Kidney epithelial cell (primary cell): ENCODE results near the gene ARL6IP5. TPM values are rescaled to one million over a fixed set of nuclear protein-coding genes. Genes with fewer than 3 reads are reported as not detected.

Source experiments
- DNase-seq: peaks from one replicate; pipeline ENCODE4 v3.0.0-alpha.2; 2010; ENCODE audit warnings: low read depth
- H3K27me3 ChIP-seq: 2 replicates; pipeline ENCODE4 v1.6.0; 2011; ENCODE audit warnings: low read length; ENCODE audit not compliant: control insufficient read depth, insufficient read depth
- H3K36me3 ChIP-seq: 2 replicates; pipeline ENCODE4 v1.5.1; 2011; ENCODE audit warnings: low read length; ENCODE audit not compliant: control insufficient read depth, insufficient read depth
- H3K4me3 ChIP-seq: 2 replicates; pipeline ENCODE4 v1.5.1; 2011; ENCODE audit warnings: low read depth, mild to moderate bottlenecking, control low read depth, low read length
- total RNA-seq: library from RNA; depleted of rRNA; stranded (reverse); fragments of >200 nt; gene quantifications from 2 replicates; pipeline ENCODE4 v1.2.3, GENCODE V29; 2015
- TF ChIP-seq, protein P1 (sequence below): IDR thresholded peaks from 2 replicates; pipeline ENCODE4 v1.5.1; 2011; ENCODE audit warnings: mild to moderate bottlenecking, moderate library complexity, low read length, control low read depth, inconsistent platforms; ENCODE audit not compliant: insufficient read depth, poor library complexity, severe bottlenecking

Gene ARL6IP5
- total RNA-seq, 1 donor from 2014 or later: 86.6 TPM

DNA sequence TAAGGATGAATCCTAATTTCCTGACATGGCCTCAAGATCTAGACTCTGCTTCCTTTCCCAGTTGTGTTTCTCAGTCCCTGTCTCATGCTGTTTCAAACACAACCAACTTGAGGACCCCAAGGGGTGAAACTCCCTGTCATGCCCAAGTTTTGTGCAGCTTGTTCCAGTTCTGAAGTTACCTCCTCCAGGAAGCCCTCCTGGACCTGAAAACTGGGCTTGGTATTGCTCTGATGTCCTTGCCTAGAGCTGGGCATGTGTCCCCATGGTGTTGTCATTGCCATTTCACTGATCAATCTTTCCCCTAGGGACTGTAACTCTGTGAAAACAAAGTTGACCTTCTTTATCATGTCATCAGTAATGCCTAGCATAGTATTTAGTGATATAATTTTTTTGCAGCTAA, 43.8 kb downstream of the ARL6IP5 start:
- TF ChIP-seq, protein P1, sequence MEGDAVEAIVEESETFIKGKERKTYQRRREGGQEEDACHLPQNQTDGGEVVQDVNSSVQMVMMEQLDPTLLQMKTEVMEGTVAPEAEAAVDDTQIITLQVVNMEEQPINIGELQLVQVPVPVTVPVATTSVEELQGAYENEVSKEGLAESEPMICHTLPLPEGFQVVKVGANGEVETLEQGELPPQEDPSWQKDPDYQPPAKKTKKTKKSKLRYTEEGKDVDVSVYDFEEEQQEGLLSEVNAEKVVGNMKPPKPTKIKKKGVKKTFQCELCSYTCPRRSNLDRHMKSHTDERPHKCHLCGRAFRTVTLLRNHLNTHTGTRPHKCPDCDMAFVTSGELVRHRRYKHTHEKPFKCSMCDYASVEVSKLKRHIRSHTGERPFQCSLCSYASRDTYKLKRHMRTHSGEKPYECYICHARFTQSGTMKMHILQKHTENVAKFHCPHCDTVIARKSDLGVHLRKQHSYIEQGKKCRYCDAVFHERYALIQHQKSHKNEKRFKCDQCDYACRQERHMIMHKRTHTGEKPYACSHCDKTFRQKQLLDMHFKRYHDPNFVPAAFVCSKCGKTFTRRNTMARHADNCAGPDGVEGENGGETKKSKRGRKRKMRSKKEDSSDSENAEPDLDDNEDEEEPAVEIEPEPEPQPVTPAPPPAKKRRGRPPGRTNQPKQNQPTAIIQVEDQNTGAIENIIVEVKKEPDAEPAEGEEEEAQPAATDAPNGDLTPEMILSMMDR: no peak
- no peak for DNase-seq
- H3K36me3 ChIP-seq: no peaks in the 10 kb centered on the region
- no peak overlapping the region for H3K4me3 ChIP-seq
- H3K27me3 ChIP-seq: no peaks in the 10 kb centered on the region

DNA sequence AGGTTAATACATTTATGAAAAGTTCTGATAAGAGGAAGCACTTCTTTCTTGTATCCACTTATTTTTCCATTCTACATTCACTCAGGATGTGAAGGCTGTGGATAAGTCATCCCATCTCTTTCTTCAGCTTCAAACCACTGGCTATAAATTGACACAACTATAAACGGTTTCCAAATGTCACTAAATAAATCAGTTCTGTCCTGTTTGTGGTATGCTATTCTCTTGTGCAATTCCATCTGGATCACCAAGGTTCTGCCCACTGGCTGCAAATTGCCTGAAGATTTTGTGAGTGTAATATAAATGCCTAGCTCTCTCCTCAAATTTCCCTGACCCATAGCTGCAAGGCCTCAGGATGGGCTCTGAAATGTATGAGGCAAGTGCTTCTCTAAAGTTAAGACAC, 44.8 kb downstream of the ARL6IP5 start:
- Histone ChIP-seq H3K4me3 (no peak overlapping the region), H3K36me3 (no peaks in the 10 kb centered on the region), H3K27me3 (no peaks in the 10 kb centered on the region)
- DNase-seq: no peak
- TF ChIP-seq, protein P1: no peak

DNA sequence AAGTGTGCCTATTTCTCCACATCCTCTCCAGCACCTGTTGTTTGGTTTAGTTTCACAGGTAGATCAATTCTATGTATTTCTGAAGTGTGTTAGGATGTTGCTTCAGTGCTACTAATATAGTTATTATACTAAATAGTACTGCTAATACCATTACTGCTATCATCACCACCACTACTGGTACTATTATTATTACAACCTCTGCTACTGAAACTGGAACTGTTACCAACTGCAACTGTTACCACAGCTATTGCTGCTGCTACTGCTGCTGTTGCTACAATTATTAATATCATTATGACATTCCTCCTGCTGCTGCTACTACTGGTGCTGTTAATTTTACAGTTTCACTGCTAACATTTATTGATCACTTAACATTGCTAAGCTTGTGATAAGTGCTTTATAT, 46.0 kb downstream of the ARL6IP5 start:
- H3K4me3 ChIP-seq: no peak overlapping the region

DNA sequence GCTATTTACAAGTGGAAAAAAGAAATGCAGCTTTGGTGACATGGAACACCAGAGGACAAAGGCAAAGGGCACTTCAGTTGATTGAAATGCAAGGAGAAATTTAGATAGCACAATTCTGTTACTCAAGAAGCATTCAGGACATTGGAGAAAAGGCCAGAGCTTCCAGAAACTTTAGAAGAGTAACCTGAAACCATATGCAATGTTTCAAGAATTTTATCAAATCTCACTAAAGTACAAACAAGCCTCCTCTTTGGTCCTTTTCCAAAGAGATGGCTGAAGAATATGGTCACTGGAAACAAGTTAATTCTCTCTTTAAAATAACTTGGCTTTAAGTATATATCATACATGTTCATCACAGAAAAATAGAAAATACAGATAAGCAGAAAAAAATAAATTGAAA, 52.3 kb downstream of the ARL6IP5 start:
- TF ChIP-seq, protein P1: no peak
- H3K36me3 ChIP-seq: no peaks in the 10 kb centered on the region
- H3K4me3 ChIP-seq: no peak overlapping the region
- no peaks in the 10 kb centered on the region for H3K27me3 ChIP-seq
- DNase-seq: no peak

More for the DNA sequence above, 46.0 kb downstream of the ARL6IP5 start:
- TF ChIP-seq, protein P1: no peak
- Histone ChIP-seq H3K36me3 (no peaks in the 10 kb centered on the region), H3K27me3 (no peaks in the 10 kb centered on the region)
- DNase-seq: no peak

DNA sequence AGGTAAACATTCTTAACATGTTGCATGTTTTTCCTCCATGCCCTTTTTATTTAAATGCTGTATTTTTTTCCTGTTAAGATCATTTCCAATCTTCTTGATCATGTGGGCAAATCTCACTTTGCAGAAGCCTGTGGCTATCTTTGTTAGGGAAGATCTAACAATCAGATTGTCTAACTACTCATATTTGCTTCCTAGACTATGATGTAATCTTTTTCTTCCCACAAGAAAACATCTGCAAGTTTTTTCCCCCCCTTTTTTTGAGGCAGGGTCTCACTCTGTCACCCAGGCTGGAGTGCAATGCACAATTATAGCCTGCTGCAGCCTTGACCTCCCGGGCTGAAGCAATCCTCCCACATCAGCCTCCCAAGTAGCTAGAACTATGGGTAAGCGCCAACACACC, 52.7 kb downstream of the ARL6IP5 start:
- TF ChIP-seq, protein P1: no peak
- DNase-seq: no peak
- Histone ChIP-seq H3K27me3 (no peaks in the 10 kb centered on the region), H3K36me3 (no peaks in the 10 kb centered on the region), H3K4me3 (no peak overlapping the region)

DNA sequence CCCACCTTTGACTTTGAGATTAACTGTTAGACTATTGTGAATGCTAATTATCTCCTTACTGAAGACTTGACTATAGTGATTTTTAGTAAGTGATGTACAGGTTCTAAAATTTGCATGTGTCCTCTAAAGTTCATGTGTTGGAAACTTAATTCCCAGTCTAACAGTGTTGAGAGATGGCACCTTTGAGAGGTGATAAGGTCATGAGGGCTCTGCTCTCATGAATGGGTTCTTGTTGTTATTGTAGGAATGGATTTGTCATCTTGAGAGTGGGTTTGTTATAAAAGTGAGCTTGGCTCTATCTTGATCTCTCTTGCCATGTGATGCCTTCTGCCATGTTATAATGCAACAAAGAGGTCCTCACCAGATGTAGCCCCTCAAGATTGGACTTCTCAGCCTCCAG, 56.6 kb downstream of the ARL6IP5 start:
- DNase-seq: no peak
- TF ChIP-seq, protein P1: no peak
- H3K27me3 ChIP-seq: no peaks in the 10 kb centered on the region
- no peak overlapping the region for H3K4me3 ChIP-seq
- H3K36me3 ChIP-seq: no peaks in the 10 kb centered on the region
